ENCODE measurements around the gene GLCCI1. TPM values are rescaled to one million over a fixed set of nuclear protein-coding genes. Genes with fewer than 3 reads are reported as not detected.

The GLCCI1 gene
- total and polyA plus RNA-seq, 2 of the 8 experiments (the other 6 are each of a cell fraction or from before 2014, with no cell fraction given), result 12.4 to 27.7 TPM

DNA sequence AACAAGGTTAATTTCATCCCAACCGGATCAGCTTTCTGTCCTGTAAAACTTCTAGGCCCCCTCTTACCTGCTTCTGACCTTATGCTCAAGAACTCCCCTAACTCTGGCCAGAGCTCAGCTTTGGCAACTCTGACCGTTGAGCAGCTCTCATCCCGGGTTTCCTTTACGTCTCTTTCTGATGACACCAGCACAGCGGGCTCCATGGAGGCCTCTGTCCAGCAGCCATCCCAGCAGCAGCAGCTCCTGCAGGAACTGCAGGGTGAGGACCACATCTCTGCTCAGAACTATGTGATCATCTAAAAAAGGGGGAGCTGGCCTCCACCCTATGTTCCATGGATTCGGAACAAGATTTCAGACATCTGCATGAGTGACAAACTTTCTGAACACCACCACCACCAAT, 117.6 kb downstream of the GLCCI1 start:
- H3K56ac ChIP-seq (replicated peaks; ENCODE audit: insufficient read length, low read depth, low read length), result no peak overlapping the region
- H3K4me3 ChIP-seq (ENCODE audit: extremely low read depth in 1 of 4, insufficient read depth in 2 of 4, low read depth in 3 of 4, low read length in 4 of 4), result no peak overlapping the region
- FAIRE-seq, result no peak
- H3K4me2 ChIP-seq (ENCODE audit: insufficient read depth in 1 of 2, low read depth in 2 of 2, low read length in 2 of 2), result no peak overlapping the region
- no peak overlapping the region for H3K18ac ChIP-seq (ENCODE audit: extremely low read depth, low read length)
- H3K23ac ChIP-seq (ENCODE audit: insufficient read length), result no peak overlapping the region
- H3K23me2 ChIP-seq (ENCODE audit: low read depth, low read length), result no peaks in the 10 kb centered on the region
- no peak overlapping the region for H3K14ac ChIP-seq (ENCODE audit: insufficient read length)
- 94% methylated on average over 6 of the region's 6 CpGs; no CpG with 5 or more reads in 1 of the 2 experiments for WGBS, 2 experiments (ENCODE audit: extremely low coverage in 1 of 2, insufficient coverage in 1 of 2, insufficient read length in 1 of 2, insufficient replicate concordance in 2 of 2, low coverage in 1 of 2, low lambda C conversion rate in 2 of 2, missing lambda C conversion rate in 1 of 2)
- H2BK120ac ChIP-seq (replicated peaks; ENCODE audit: low read depth, low read length), result no peak overlapping the region
- H2BK15ac ChIP-seq (ENCODE audit: low read length), result no peak overlapping the region
- H2AFZ ChIP-seq (ENCODE audit: low read length), result no peak overlapping the region
- H2BK5ac ChIP-seq (ENCODE audit: low read depth, low read length), result no peak overlapping the region
- no peak overlapping the region; the same call in 1 of the 2 replicates for H4K8ac ChIP-seq (ENCODE audit: extremely low read depth, insufficient read depth, low read length)
- ChIA-PET POLR2A (ENCODE audit: partially characterized antibody) (interaction anchor here (0.8 kb wide), 1 partner anchor 12 kb away, joined by 3 read pairs; no protein-coding TSS in a partner anchor), CTCF (ENCODE audit: partially characterized antibody) (interaction anchor here (1.0 to 1.6 kb wide), 6 partner anchors 9 to 119 kb away, joined by 3 to 6 read pairs (median 4); no protein-coding TSS in a partner anchor)
- no peak overlapping the region for H4K5ac ChIP-seq (ENCODE audit: insufficient read length, low read depth, low read length)
- peaks cover 0 to 1% (median 0%) of the 10 kb centered on the region in 4 experiments; a peak in 1 of 7 replicates for H3K27me3 ChIP-seq (replicated peaks in 1 of 4; ENCODE audit: control insufficient read depth in 3 of 4, extremely low read depth in 1 of 4, insufficient read depth in 3 of 4, low read length in 3 of 4)
- DNase-seq (ENCODE audit: low read depth in 1 of 2, low spot score in 2 of 2), result no peak
- peaks cover 0 to 2% (median 0%) of the 10 kb centered on the region in 4 experiments; a peak in 1 of 7 replicates for H3K4me1 ChIP-seq (replicated peaks in 1 of 4; ENCODE audit: control insufficient read depth in 3 of 4, insufficient read depth in 4 of 4, low read length in 3 of 4)
- no peak overlapping the region for H2BK12ac ChIP-seq (ENCODE audit: low read depth, low read length)
- no peaks in the 10 kb centered on the region for H4K20me1 ChIP-seq (replicated peaks in 1 of 2; ENCODE audit: control insufficient read depth in 1 of 2, insufficient read depth in 2 of 2, low read length in 2 of 2)
- H3K79me2 ChIP-seq (ENCODE audit: control insufficient read depth in 1 of 2, insufficient read depth in 2 of 2, low read length in 2 of 2), result no peaks in the 10 kb centered on the region
- no peak overlapping the region for H3K9ac ChIP-seq (replicated peaks in 1 of 4; ENCODE audit: extremely low read depth in 1 of 4, low read depth in 3 of 4, low read length in 3 of 4)
- no peak overlapping the region for H2BK20ac ChIP-seq (ENCODE audit: low read length)
- H3K4ac ChIP-seq (replicated peaks; ENCODE audit: insufficient read length, low read depth, low read length), result no peak overlapping the region
- no peak overlapping the region for H2AK5ac ChIP-seq (ENCODE audit: low read depth, low read length)
- no peaks in the 10 kb centered on the region for H3K9me3 ChIP-seq (ENCODE audit: insufficient read depth in 2 of 2, low read depth in 1 of 2, low read length in 1 of 2)
- no peaks in the 10 kb centered on the region for H3K36me3 ChIP-seq (ENCODE audit: control insufficient read depth in 2 of 4, insufficient read depth in 4 of 4, low read length in 3 of 4)
- no peaks in the 10 kb centered on the region for H3K79me1 ChIP-seq (ENCODE audit: low read depth, low read length)
- no peak overlapping the region for H4K91ac ChIP-seq (replicated peaks; ENCODE audit: insufficient read length, low read length)
- no peak overlapping the region for H3K27ac ChIP-seq (ENCODE audit: low read depth, low read length)
- TF ChIP-seq BACH1 (IDR thresholded peaks at IDR 0.05; ENCODE audit: low read length), result no peak
- no peak for TF ChIP-seq FOSL1 (IDR thresholded peaks at IDR 0.05; ENCODE audit: insufficient read depth, low read depth, low read length)
- TF ChIP-seq CBX5 (IDR thresholded peaks at IDR 0.05; ENCODE audit: low read depth, low read length), result no peak
- TF ChIP-seq RXRA (IDR thresholded peaks at IDR 0.05; ENCODE audit: insufficient read depth, low read depth, low read length), result no peak
- no peak for TF ChIP-seq EZH2 (IDR thresholded peaks at IDR 0.05; ENCODE audit: low read depth, low read length, severe bottlenecking)
- TF ChIP-seq, protein P1, sequence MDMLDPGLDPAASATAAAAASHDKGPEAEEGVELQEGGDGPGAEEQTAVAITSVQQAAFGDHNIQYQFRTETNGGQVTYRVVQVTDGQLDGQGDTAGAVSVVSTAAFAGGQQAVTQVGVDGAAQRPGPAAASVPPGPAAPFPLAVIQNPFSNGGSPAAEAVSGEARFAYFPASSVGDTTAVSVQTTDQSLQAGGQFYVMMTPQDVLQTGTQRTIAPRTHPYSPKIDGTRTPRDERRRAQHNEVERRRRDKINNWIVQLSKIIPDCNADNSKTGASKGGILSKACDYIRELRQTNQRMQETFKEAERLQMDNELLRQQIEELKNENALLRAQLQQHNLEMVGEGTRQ (IDR thresholded peaks at IDR 0.05; ENCODE audit: low read length), result no peak
- TF ChIP-seq SIN3A (conservative IDR thresholded peaks at IDR 0.05 in 1 of 2, IDR thresholded peaks at IDR 0.05 in 1 of 2; ENCODE audit: low read depth in 1 of 2, low read length in 2 of 2), result no peak
- no peak for TF ChIP-seq GTF2F1 (IDR thresholded peaks at IDR 0.05; ENCODE audit: borderline replicate concordance, low read depth, low read length)
- no peak for TF ChIP-seq POLR2AphosphoS5 (IDR thresholded peaks at IDR 0.05; ENCODE audit: low read depth, low read length)
- TF ChIP-seq YY1 (IDR thresholded peaks at IDR 0.05; ENCODE audit: low read depth, low read length), result no peak
- TF ChIP-seq KDM1A (IDR thresholded peaks at IDR 0.05; ENCODE audit: borderline replicate concordance, low read length), result no peak
- TF ChIP-seq, protein P2, sequence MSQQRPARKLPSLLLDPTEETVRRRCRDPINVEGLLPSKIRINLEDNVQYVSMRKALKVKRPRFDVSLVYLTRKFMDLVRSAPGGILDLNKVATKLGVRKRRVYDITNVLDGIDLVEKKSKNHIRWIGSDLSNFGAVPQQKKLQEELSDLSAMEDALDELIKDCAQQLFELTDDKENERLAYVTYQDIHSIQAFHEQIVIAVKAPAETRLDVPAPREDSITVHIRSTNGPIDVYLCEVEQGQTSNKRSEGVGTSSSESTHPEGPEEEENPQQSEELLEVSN (IDR thresholded peaks at IDR 0.05), result no peak
- no peak for TF ChIP-seq POLR2A (IDR thresholded peaks at IDR 0.05; ENCODE audit: control extremely low read depth in 1 of 2, low read depth in 2 of 2, low read length in 2 of 2)
